Memory B cell (primary cell): ENCODE measurements around the gene CCDC69.
"Not testable (repeated sequence)": the region's sequence is repeated elsewhere in the genome, so short reads cannot be mapped to it uniquely, and the experiment has no call there.

Experiments used
- ATAC-seq: fragments of 150-1000 bp; cut with Tn5 transposase; 2 replicates; pipeline ENCODE4 v1.10.0; 2021; ENCODE audit warnings: low read depth, mild to moderate bottlenecking, moderate library complexity
- DNase-seq, 2 donors: peaks; one replicate each; pipeline ENCODE4 v3.0.0; 2022; ENCODE audit warnings: low spot score in 2 of 2
- H3K27ac Mint-ChIP-seq: one replicate; pipeline ENCODE4 v1.8.0; 2022; ENCODE audit warnings: mild to moderate bottlenecking, moderate library complexity, mixed read lengths
- H3K27me3 Mint-ChIP-seq: one replicate; pipeline ENCODE4 v1.8.0; 2022; ENCODE audit warnings: mixed read lengths
- H3K36me3 Mint-ChIP-seq: one replicate; pipeline ENCODE4 v1.8.0; 2022; ENCODE audit warnings: mild to moderate bottlenecking, mixed read lengths
- H3K4me1 Mint-ChIP-seq: one replicate; pipeline ENCODE4 v1.8.0; 2022; ENCODE audit warnings: mixed read lengths
- H3K4me3 Mint-ChIP-seq: one replicate; pipeline ENCODE4 v1.8.0; 2022; ENCODE audit warnings: mild to moderate bottlenecking, moderate library complexity, mixed read lengths
- H3K9me3 Mint-ChIP-seq: one replicate; pipeline ENCODE4 v1.8.0; 2022; ENCODE audit warnings: mixed read lengths

Gene CCDC69

GRCh38 chr5:151238303-151238741 lies 14.4 kb upstream of the CCDC69 start:
- Mint-ChIP-seq H3K27me3 (no peaks in the 10 kb centered on the region), H3K9me3 (no peaks in the 10 kb centered on the region), H3K4me1 (peaks cover 52% of the 10 kb centered on the region), H3K27ac (peak overlapping the region; percentile 75), H3K4me3 (peak overlapping the region; percentile 74), H3K36me3 (no peaks in the 10 kb centered on the region)
- DNase-seq (no peak), ATAC-seq (peak; percentile 26)

- no peaks in the 10 kb centered on the region for H3K36me3 Mint-ChIP-seq
- peak overlapping the region; percentile 74 for H3K4me3 Mint-ChIP-seq
- peaks cover 58% of the 10 kb centered on the region for H3K4me1 Mint-ChIP-seq
- H3K9me3 Mint-ChIP-seq, result no peaks in the 10 kb centered on the region
- peak overlapping the region; percentile 75 for H3K27ac Mint-ChIP-seq
- ATAC-seq (no peak), DNase-seq (no peak)
- no peaks in the 10 kb centered on the region for H3K27me3 Mint-ChIP-seq
These were observed 13.8 kb upstream of the CCDC69 start for GRCh38 chr5:151237685-151238084.

- no peak for DNase-seq
These were observed 13.0 kb upstream of the CCDC69 start for GRCh38 chr5:151236888-151237287.

DNA sequence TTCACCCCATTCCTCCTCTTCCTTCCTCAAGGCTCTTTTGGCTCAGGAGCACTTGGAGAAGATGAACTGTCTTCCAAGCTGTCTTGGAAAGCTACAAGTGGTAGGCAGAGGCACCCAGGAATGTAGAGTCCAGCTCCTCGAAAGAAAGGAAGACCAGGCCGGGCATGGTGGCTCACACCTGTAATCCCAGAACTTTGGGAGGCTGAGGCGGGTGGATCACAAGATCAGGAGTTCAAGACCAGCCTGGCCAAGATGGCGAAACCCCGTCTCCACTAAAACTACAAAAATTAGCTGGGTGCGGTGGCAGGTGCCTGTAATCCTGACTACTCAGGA lies 11.3 kb upstream of the CCDC69 start:
- H3K9me3 Mint-ChIP-seq, H3K27me3 Mint-ChIP-seq, DNase-seq, ATAC-seq, H3K4me3 Mint-ChIP-seq, H3K36me3 Mint-ChIP-seq: not testable (repeated sequence)
- peak overlapping the region; percentile 53 for H3K27ac Mint-ChIP-seq
- peaks cover 45% of the 10 kb centered on the region for H3K4me1 Mint-ChIP-seq

More at GRCh38 chr5:151236888-151237287, 13.0 kb upstream of the CCDC69 start:
- Mint-ChIP-seq H3K36me3 (no peaks in the 10 kb centered on the region), H3K4me1 (peaks cover 56% of the 10 kb centered on the region), H3K27ac (no peak overlapping the region), H3K27me3 (no peaks in the 10 kb centered on the region), H3K9me3 (no peaks in the 10 kb centered on the region), H3K4me3 (no peak overlapping the region)
- no peak for ATAC-seq

DNA sequence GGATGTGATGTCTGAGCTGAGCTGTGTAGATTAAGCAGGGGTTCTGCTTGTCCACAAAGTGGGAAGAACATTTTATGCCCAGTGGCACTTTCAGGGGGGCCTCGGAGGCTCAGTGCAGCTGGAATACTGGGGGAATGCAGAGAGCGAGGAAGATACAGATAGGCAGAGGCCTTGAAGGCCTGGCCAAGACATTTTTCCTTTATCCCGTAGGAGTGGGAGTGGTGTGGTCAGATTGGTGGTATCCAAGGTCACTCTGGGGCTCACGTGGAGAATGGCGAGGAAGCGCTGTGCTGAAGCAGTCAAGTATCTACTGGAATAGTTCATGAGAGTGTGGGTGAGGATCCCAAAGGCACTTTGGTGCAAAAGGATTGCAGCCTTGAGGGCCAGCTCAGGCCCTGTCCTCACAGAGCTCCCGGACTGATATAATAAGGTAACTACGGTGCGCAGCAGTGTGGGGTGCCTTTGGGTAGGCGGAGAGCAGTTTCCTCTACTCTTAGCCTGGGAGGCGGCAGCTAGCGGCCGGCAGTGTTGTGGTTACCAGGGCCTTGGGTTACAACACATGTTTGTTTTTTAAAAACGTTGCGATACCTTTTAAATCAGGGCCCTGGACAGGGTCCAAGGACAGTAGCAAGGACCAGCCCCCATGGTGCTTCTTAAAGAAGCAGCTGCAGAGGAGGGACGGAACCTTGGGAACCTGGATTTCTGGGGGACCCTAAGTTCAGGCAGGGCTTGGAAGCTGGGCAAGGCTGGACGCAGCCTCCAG lies 10.8 kb upstream of the CCDC69 start:
- DNase-seq (no peak), ATAC-seq (peak; percentile 49)
- peak overlapping the region; percentile 53 for H3K27ac Mint-ChIP-seq
- H3K36me3 Mint-ChIP-seq, result no peaks in the 10 kb centered on the region
- H3K27me3 Mint-ChIP-seq, result no peaks in the 10 kb centered on the region
- H3K4me1 Mint-ChIP-seq, result peaks cover 42% of the 10 kb centered on the region
- H3K4me3 Mint-ChIP-seq, result peak overlapping the region; percentile 72
- no peaks in the 10 kb centered on the region for H3K9me3 Mint-ChIP-seq

DNA sequence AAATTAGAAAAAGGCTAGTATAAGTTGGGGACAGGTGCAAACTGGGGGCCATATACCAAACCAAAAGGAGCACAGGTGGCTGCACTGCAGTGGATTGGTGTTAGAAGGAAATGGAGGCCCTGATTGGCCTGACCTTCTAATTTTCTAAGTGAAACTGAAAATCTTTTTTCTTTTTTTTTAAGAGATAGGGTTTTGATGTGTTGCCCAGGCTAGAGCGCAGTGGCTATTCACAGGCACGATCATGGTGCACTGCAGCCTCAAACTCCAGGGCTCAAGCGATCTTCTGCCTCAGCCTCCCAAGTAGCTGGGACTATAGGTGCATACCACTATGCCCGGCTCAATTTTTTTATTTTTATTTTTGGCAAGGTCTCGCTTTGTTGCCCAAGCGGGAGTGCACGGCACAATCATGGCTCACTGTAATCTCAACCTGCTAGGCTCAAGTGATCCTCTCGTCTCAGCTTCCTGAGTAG lies 9.8 kb upstream of the CCDC69 start:
- peak overlapping the region; percentile 53 for H3K27ac Mint-ChIP-seq

GRCh38 chr5:151231359-151231758 lies 7.5 kb upstream of the CCDC69 start:
- peaks cover 38% of the 10 kb centered on the region for H3K4me1 Mint-ChIP-seq
- ATAC-seq, result no peak
- H3K27ac Mint-ChIP-seq, result no peak overlapping the region
- no peaks in the 10 kb centered on the region for H3K36me3 Mint-ChIP-seq
- H3K9me3 Mint-ChIP-seq, result no peaks in the 10 kb centered on the region
- H3K27me3 Mint-ChIP-seq, result no peaks in the 10 kb centered on the region
- H3K4me3 Mint-ChIP-seq, result no peak overlapping the region
- DNase-seq, result no peak

More for the DNA sequence above, 9.8 kb upstream of the CCDC69 start:
- Mint-ChIP-seq H3K27me3 (no peaks in the 10 kb centered on the region), H3K4me3 (peak overlapping the region; percentile 72), H3K9me3 (no peaks in the 10 kb centered on the region), H3K36me3 (no peaks in the 10 kb centered on the region), H3K4me1 (peaks cover 43% of the 10 kb centered on the region)
- peak; percentile 72 for ATAC-seq
- DNase-seq, result no peak

DNA sequence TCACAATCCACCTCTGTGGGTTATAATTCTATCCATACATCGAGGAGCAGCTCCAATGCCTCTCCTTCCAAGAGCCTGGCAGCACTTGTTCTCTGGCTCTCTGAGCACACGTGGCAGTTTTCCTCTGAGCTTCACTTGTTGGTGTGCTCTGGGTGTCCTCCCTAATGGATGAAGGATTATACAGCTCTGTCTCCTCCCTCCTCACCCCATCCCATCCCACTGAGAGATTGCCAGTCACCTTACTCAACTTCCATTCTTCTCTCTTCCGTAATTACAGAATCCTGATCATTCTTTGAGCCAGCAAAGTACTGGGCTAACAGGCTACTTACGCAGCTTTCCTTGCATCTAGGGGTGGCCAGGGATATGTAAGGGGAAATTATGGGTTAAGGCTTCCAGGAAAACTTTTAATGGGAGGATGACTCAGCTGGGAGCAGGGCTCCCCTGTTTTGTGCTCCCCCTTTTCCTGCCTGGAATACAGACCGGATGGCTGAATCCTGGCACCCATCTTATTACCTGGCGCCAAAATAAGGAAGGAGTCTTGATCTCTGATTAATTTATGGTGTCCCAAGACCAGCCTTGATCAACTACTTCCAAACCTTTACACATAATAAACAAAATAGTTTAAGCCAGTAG lies 6.3 kb upstream of the CCDC69 start:
- Mint-ChIP-seq H3K27me3 (no peaks in the 10 kb centered on the region), H3K4me1 (peaks cover 39% of the 10 kb centered on the region), H3K27ac (no peak overlapping the region), H3K9me3 (no peaks in the 10 kb centered on the region), H3K4me3 (no peak overlapping the region), H3K36me3 (no peaks in the 10 kb centered on the region)
- DNase-seq (no peak), ATAC-seq (no peak)

GRCh38 chr5:151228986-151229385 lies 5.1 kb upstream of the CCDC69 start:
- Mint-ChIP-seq H3K4me3 (no peak overlapping the region), H3K4me1 (peaks cover 37% of the 10 kb centered on the region), H3K27me3 (no peaks in the 10 kb centered on the region), H3K27ac (no peak overlapping the region), H3K9me3 (no peaks in the 10 kb centered on the region), H3K36me3 (no peaks in the 10 kb centered on the region)
- ATAC-seq (no peak), DNase-seq (no peak)

DNA sequence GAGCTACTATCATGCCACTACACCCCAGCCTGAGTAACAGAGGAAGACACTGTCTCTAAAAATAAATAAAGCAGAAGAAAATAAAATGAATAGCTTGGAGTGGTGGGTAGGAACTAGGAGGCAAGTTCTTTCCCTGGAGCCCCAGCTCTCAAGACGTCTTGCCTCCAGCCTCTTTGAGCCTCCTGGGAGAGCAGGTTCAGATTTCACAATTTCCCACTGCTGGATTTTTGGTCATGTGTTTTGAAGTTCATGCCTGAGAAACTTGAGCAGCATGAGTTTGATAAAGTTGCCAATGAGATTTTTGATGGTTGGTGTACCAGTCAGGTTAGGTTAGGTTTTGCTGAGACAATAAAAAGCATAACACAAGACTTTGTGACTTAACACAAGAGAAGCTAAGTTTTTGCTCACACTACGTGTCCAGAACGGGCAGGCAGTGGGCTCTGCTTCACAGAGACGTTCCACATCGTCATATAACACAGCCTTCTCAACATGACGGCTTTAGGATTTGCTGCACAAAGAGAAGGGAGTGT lies 4.1 kb upstream of the CCDC69 start:
- Mint-ChIP-seq H3K4me3 (no peak overlapping the region), H3K27ac (no peak overlapping the region), H3K4me1 (peaks cover 29% of the 10 kb centered on the region), H3K9me3 (no peaks in the 10 kb centered on the region), H3K27me3 (no peaks in the 10 kb centered on the region), H3K36me3 (no peaks in the 10 kb centered on the region)
- ATAC-seq (no peak), DNase-seq (no peak)

DNA sequence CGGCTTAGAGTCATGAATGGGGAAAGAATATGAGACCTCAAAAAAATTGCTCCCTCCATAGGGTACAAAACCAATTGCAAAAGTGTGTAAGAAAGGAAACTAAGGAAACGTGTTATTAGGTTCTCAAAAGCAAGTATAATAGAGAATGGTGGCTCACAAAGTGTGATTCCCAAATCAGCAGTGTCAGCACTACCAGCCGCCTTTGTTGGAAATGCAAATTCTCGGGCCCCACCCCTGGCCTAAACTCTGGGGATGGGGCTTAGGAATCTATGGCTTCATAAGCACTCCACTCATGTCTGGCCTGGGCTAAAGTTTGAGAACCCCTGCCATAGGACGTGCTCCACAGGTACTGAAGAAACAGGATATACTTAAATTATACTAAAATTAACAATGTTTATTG lies 1.6 kb upstream of the CCDC69 start:
- no peaks in the 10 kb centered on the region for H3K27me3 Mint-ChIP-seq
- DNase-seq, result no peak
- ATAC-seq, result no peak
- no peak overlapping the region for H3K4me3 Mint-ChIP-seq
- H3K9me3 Mint-ChIP-seq, result no peaks in the 10 kb centered on the region
- H3K27ac Mint-ChIP-seq, result no peak overlapping the region
- H3K36me3 Mint-ChIP-seq, result peaks cover 6% of the 10 kb centered on the region
- peaks cover 40% of the 10 kb centered on the region for H3K4me1 Mint-ChIP-seq

DNA sequence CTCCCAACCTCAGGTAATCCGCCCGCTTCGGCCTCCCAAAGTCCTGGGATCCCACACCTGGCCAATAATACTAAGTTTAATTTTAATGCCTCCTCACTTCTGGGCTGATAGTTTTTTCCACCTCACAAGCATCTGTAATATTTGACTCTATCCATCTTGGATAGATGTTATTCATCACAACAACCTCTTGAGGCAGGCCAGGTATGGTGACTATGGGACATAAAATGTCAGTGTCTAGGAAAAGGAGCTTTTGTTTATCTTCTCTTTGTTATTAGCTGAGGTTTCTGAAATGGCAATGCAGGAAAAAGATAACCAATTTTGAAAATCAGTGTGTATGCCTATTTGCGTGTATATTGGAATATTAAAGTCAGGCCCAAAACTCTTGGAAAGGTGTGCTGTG lies 1.2 kb upstream of the CCDC69 start:
- no peak overlapping the region for H3K27ac Mint-ChIP-seq

GRCh38 chr5:151224372-151224771 lies 480 bp upstream of the CCDC69 start:
- Mint-ChIP-seq H3K27ac (peak overlapping the region; percentile 65), H3K36me3 (peaks cover 13% of the 10 kb centered on the region), H3K4me3 (peak overlapping the region; percentile 77), H3K4me1 (peaks cover 48% of the 10 kb centered on the region), H3K27me3 (no peaks in the 10 kb centered on the region), H3K9me3 (no peaks in the 10 kb centered on the region)
- DNase-seq (peak in 1 of 2 donors; percentile 43), ATAC-seq (peak; percentile 88)

More for the DNA sequence above, 1.2 kb upstream of the CCDC69 start:
- Mint-ChIP-seq H3K4me1 (peaks cover 44% of the 10 kb centered on the region), H3K4me3 (peak overlapping the region; percentile 19), H3K36me3 (peaks cover 8% of the 10 kb centered on the region), H3K27me3 (no peaks in the 10 kb centered on the region), H3K9me3 (no peaks in the 10 kb centered on the region)
- ATAC-seq (no peak), DNase-seq (no peak)

DNA sequence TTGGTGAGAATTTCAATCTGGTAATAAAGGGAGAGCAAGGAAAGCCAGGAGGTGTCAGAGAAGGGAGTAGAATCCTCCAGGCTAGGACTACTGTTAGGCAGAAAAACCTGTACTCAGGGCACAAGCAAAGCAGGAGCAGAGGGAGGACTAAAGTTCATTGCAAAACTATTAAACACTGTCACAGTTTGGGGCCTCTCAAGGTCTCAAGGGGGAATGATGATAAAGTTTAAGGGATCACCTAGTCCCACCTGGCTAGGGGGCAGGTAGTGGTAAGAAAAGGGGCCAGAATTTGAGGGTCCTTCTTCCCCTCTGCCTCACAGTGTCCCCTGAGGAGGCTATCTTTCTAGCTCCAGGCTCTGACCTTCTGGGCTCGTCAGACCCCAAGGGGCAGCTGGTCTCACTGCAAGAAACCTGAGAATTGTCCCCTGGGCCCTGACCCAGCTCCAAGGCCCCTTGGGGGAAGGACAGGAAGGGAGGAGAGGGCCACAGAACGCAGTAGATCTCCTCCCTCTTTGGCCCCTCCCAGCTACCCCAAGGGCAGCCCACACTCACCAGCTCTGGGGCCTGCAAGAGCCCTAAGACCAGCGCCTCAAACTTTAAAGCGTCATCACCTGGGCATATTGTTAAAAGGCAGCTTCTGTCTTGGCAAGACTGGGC lies 974 bp downstream of the CCDC69 start:
- Mint-ChIP-seq H3K27me3 (no peaks in the 10 kb centered on the region), H3K9me3 (no peaks in the 10 kb centered on the region), H3K4me3 (peak overlapping the region; percentile 77), H3K4me1 (peaks cover 60% of the 10 kb centered on the region), H3K27ac (peak overlapping the region; percentile 65), H3K36me3 (peaks cover 21% of the 10 kb centered on the region)
- DNase-seq (no peak), ATAC-seq (peak; percentile 25)
